Measurements from ENCODE around the gene DNAJC5G. TPM values are rescaled to one million over a fixed set of nuclear protein-coding genes. Genes with fewer than 3 reads are reported as not detected.
"Not testable (repeated sequence)": the region's sequence is repeated elsewhere in the genome, so short reads cannot be mapped to it uniquely, and the experiment has no call there.

Gene DNAJC5G
- total and polyA plus RNA-seq, 2 donors (not counting 1 experiment from before 2014, with no cell fraction given): not detected

GRCh38 chr2:27297195-27297594 lies 22.0 kb downstream of the DNAJC5G start:
- H4K20me1 ChIP-seq (ENCODE audit: control insufficient read depth, extremely low read depth, insufficient read depth, low read length): no peaks in the 10 kb centered on the region
- H3K27me3 ChIP-seq (ENCODE audit: control insufficient read depth, insufficient read depth, low read length): peaks cover 8% of the 10 kb centered on the region
- H3K36me3 ChIP-seq (ENCODE audit: control insufficient read depth, insufficient read depth, low read length): no peaks in the 10 kb centered on the region
- H3K27ac ChIP-seq (ENCODE audit: insufficient read depth, low read length): no peak overlapping the region
- TF ChIP-seq EZH2 (IDR thresholded peaks at IDR 0.05; ENCODE audit: low read length, missing control alignments) (no peak), CTCF (conservative IDR thresholded peaks at IDR 0.05 in 1 of 2, IDR thresholded peaks at IDR 0.05 in 1 of 2; ENCODE audit: low read depth in 1 of 2, low read length in 2 of 2) (no peak)
- peaks cover 4% of the 10 kb centered on the region for H3K4me1 ChIP-seq (ENCODE audit: control insufficient read depth, extremely low read depth, insufficient read depth, low read length)
- H3K4me3 ChIP-seq (replicated peaks in 1 of 4; ENCODE audit: control extremely low read depth in 1 of 4, insufficient read depth in 1 of 4, low read depth in 3 of 4, low read length in 4 of 4): no peak overlapping the region
- H3K9me3 ChIP-seq (ENCODE audit: control insufficient read depth, insufficient read depth, low read depth, low read length): no peaks in the 10 kb centered on the region
- no peak for DNase-seq (ENCODE audit: low read depth in 2 of 2)
- H3K4me2 ChIP-seq (ENCODE audit: extremely low read depth, insufficient read depth, low read length): no peak overlapping the region
- no peak overlapping the region for H2AFZ ChIP-seq (ENCODE audit: low read length)
- H3K79me2 ChIP-seq (ENCODE audit: control insufficient read depth, insufficient read depth, low read length): no peaks in the 10 kb centered on the region
- no peak overlapping the region for H3K9ac ChIP-seq (ENCODE audit: insufficient read depth, low read length)

GRCh38 chr2:27298391-27299080 lies 23.3 kb downstream of the DNAJC5G start:
- H3K4me1 ChIP-seq (ENCODE audit: control insufficient read depth, extremely low read depth, insufficient read depth, low read length): peaks cover 4% of the 10 kb centered on the region
- peaks cover 8% of the 10 kb centered on the region for H3K27me3 ChIP-seq (ENCODE audit: control insufficient read depth, insufficient read depth, low read length)
- TF ChIP-seq EZH2 (IDR thresholded peaks at IDR 0.05; ENCODE audit: low read length, missing control alignments) (no peak), CTCF (conservative IDR thresholded peaks at IDR 0.05 in 1 of 2, IDR thresholded peaks at IDR 0.05 in 1 of 2; ENCODE audit: low read depth in 1 of 2, low read length in 2 of 2) (no peak)
- no peaks in the 10 kb centered on the region for H4K20me1 ChIP-seq (ENCODE audit: control insufficient read depth, extremely low read depth, insufficient read depth, low read length)
- H2AFZ ChIP-seq (ENCODE audit: low read length): no peak overlapping the region
- H3K27ac ChIP-seq (ENCODE audit: insufficient read depth, low read length): no peak overlapping the region
- no peak for DNase-seq (ENCODE audit: low read depth in 2 of 2)
- H3K4me3 ChIP-seq (replicated peaks in 1 of 4; ENCODE audit: control extremely low read depth in 1 of 4, insufficient read depth in 1 of 4, low read depth in 3 of 4, low read length in 4 of 4): no peak overlapping the region
- H3K9ac ChIP-seq (ENCODE audit: insufficient read depth, low read length): no peak overlapping the region
- no peaks in the 10 kb centered on the region for H3K9me3 ChIP-seq (ENCODE audit: control insufficient read depth, insufficient read depth, low read depth, low read length)
- no peak overlapping the region for H3K4me2 ChIP-seq (ENCODE audit: extremely low read depth, insufficient read depth, low read length)
- no peaks in the 10 kb centered on the region for H3K79me2 ChIP-seq (ENCODE audit: control insufficient read depth, insufficient read depth, low read length)
- no peaks in the 10 kb centered on the region for H3K36me3 ChIP-seq (ENCODE audit: control insufficient read depth, insufficient read depth, low read length)

GRCh38 chr2:27300606-27301005 lies 25.4 kb downstream of the DNAJC5G start:
- H3K4me1 ChIP-seq (ENCODE audit: control insufficient read depth, extremely low read depth, insufficient read depth, low read length); H3K9ac ChIP-seq (ENCODE audit: insufficient read depth, low read length); H3K79me2 ChIP-seq (ENCODE audit: control insufficient read depth, insufficient read depth, low read length); H3K36me3 ChIP-seq (ENCODE audit: control insufficient read depth, insufficient read depth, low read length); H3K9me3 ChIP-seq (ENCODE audit: control insufficient read depth, insufficient read depth, low read depth, low read length); H2AFZ ChIP-seq (ENCODE audit: low read length); DNase-seq (ENCODE audit: low read depth in 2 of 2); H4K20me1 ChIP-seq (ENCODE audit: control insufficient read depth, extremely low read depth, insufficient read depth, low read length); H3K4me2 ChIP-seq (ENCODE audit: extremely low read depth, insufficient read depth, low read length); H3K4me3 ChIP-seq (replicated peaks in 1 of 4; ENCODE audit: control extremely low read depth in 1 of 4, insufficient read depth in 1 of 4, low read depth in 3 of 4, low read length in 4 of 4); H3K27ac ChIP-seq (ENCODE audit: insufficient read depth, low read length): not testable (repeated sequence)
- H3K27me3 ChIP-seq (ENCODE audit: control insufficient read depth, insufficient read depth, low read length): peaks cover 16% of the 10 kb centered on the region

Data from fibroblast of lung (primary cell).